Measurements from ENCODE around the gene MAIP1.

DNA sequence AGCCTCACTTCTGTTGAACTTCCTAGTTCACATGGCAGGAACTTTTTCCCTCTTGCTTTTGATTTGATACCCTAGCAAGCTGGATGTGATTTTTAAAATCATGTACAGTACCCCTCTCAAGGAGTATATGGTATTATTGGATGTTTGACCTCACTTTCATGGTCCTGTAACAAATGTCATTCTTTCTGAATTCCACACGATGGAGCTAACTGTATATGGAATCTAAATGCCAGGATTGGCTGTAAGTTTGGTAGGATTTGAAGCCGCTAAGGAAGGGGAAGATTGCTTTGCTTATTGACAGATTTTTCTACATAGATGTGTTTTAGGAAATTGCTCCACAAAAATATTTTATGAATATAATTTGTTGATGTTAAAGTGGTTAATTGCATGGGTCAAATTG lies 18.3 kb downstream of the MAIP1 start:
- TF ChIP-seq, protein P1, sequence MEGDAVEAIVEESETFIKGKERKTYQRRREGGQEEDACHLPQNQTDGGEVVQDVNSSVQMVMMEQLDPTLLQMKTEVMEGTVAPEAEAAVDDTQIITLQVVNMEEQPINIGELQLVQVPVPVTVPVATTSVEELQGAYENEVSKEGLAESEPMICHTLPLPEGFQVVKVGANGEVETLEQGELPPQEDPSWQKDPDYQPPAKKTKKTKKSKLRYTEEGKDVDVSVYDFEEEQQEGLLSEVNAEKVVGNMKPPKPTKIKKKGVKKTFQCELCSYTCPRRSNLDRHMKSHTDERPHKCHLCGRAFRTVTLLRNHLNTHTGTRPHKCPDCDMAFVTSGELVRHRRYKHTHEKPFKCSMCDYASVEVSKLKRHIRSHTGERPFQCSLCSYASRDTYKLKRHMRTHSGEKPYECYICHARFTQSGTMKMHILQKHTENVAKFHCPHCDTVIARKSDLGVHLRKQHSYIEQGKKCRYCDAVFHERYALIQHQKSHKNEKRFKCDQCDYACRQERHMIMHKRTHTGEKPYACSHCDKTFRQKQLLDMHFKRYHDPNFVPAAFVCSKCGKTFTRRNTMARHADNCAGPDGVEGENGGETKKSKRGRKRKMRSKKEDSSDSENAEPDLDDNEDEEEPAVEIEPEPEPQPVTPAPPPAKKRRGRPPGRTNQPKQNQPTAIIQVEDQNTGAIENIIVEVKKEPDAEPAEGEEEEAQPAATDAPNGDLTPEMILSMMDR (IDR thresholded peaks at IDR 0.05): peak; percentile 72
- no peak for TF ChIP-seq TEAD4 (IDR thresholded peaks at IDR 0.05; ENCODE audit: borderline replicate concordance, insufficient read depth)
- TF ChIP-seq GATA2 (CRISPR knock-in tag; IDR thresholded peaks at IDR 0.05): no peak
- no peak for TF ChIP-seq POLR2AphosphoS5 (IDR thresholded peaks at IDR 0.05; ENCODE audit: low read depth, low read length)
- TF ChIP-seq JUND (IDR thresholded peaks at IDR 0.05): no peak
- TF ChIP-seq EP300 (IDR thresholded peaks at IDR 0.05; ENCODE audit: borderline replicate concordance in 1 of 2, low read depth in 1 of 2, low read length in 1 of 2): no peak
- no peak for TF ChIP-seq FOSL2 (IDR thresholded peaks at IDR 0.05; ENCODE audit: borderline replicate concordance, low read depth)
- no peak for TF ChIP-seq TAF1 (IDR thresholded peaks at IDR 0.05; ENCODE audit: borderline replicate concordance, low read depth, low read length)
- no peak for TF ChIP-seq ELF1 (IDR thresholded peaks at IDR 0.05)
- no peak for TF ChIP-seq EZH2phosphoT487 (IDR thresholded peaks at IDR 0.05; ENCODE audit: borderline replicate concordance, low read depth)
- TF ChIP-seq RFX5 (IDR thresholded peaks at IDR 0.05; ENCODE audit: low read length): no peak
